HepG2 (cell line): Measurements from ENCODE around the gene TMEM53. TPM values are rescaled to one million over a fixed set of nuclear protein-coding genes. Genes with fewer than 3 reads are reported as not detected.

Experiments
- ESRRA ChIP-seq: sonication (generic); formaldehyde crosslinking; IDR thresholded peaks from 2 replicates; pipeline ENCODE4 v1.5.1; 2020; ENCODE audit warnings: mild to moderate bottlenecking, low read depth, missing genetic modification reagents
- GATA4 ChIP-seq: sonication (generic); IDR thresholded peaks from 2 replicates; pipeline ENCODE4 v1.6.1; 2016; ENCODE audit warnings: antibody characterized with exemption, low read depth, borderline replicate concordance
- GZF1 ChIP-seq: sonication (generic); formaldehyde crosslinking; IDR thresholded peaks from 2 replicates; pipeline ENCODE4 v1.5.1; 2020; ENCODE audit warnings: mild to moderate bottlenecking, missing genetic modification reagents
- JUND ChIP-seq: sonication (generic); formaldehyde crosslinking; IDR thresholded peaks from 2 replicates; pipeline ENCODE4 v1.8.0; 2022; ENCODE audit warnings: mild to moderate bottlenecking, missing genetic modification reagents
- MEIS2 ChIP-seq: sonication (generic); formaldehyde crosslinking; IDR thresholded peaks from 2 replicates; pipeline ENCODE4 v1.9.0; 2021; ENCODE audit warnings: mild to moderate bottlenecking, missing genetic modification reagents
- ONECUT2 ChIP-seq: sonication (generic); formaldehyde crosslinking; IDR thresholded peaks from 2 replicates; pipeline ENCODE4 v1.4.0; 2020; ENCODE audit warnings: missing genetic modification reagents
- RAD51 ChIP-seq: fragments of 450-650 bp; IDR thresholded peaks from 2 replicates; pipeline ENCODE4 v1.6.1; 2016; ENCODE audit warnings: borderline replicate concordance
- RXRB ChIP-seq: IDR thresholded peaks from 2 replicates; pipeline ENCODE4 v1.6.1; 2016; ENCODE audit warnings: borderline replicate concordance, missing genetic modification reagents, missing compliant biosample characterization
- SOX13 ChIP-seq, 3 experiments: fragments of 450-650 bp in 1 of 3; sonication (generic) in 1 of 3; formaldehyde crosslinking in 1 of 3; IDR thresholded peaks in 2 of 3; conservative IDR thresholded peaks in 1 of 3; 2 replicates each; pipeline versions ENCODE4 v1.5.0 to v1.6.1; 2016 to 2020; ENCODE audit warnings: antibody characterized with exemption in 1 of 3, mild to moderate bottlenecking in 1 of 3, missing compliant biosample characterization in 1 of 3, missing genetic modification reagents in 1 of 3, moderate library complexity in 1 of 3
- SPEN ChIP-seq: sonication (generic); formaldehyde crosslinking; IDR thresholded peaks from 2 replicates; pipeline ENCODE4 v1.5.1; 2020; ENCODE audit warnings: low read depth, mild to moderate bottlenecking, missing genetic modification reagents
- YEATS4 ChIP-seq: sonication (generic); formaldehyde crosslinking; IDR thresholded peaks from 2 replicates; pipeline ENCODE4 v1.4.0; 2020; ENCODE audit warnings: missing genetic modification reagents, borderline replicate concordance
- ZNF234 ChIP-seq: sonication (generic); formaldehyde crosslinking; conservative IDR thresholded peaks from 2 replicates; pipeline ENCODE4 v1.5.1; 2020; ENCODE audit warnings: mild to moderate bottlenecking, missing genetic modification reagents
- ZNF619 ChIP-seq: sonication (generic); formaldehyde crosslinking; IDR thresholded peaks from 2 replicates; pipeline ENCODE4 v1.4.0; 2020; ENCODE audit warnings: mild to moderate bottlenecking, missing genetic modification reagents
- ZNF674 ChIP-seq: sonication (generic); formaldehyde crosslinking; IDR thresholded peaks from 2 replicates; pipeline ENCODE4 v1.5.0; 2020; ENCODE audit warnings: low read depth, mild to moderate bottlenecking, missing genetic modification reagents
- polyA plus RNA-seq, 8 experiments: library from polyadenylated mRNA; depleted of rRNA in 3 of 8; stranded (reverse) in 7 of 8; unstranded in 1 of 8; fragments of >200 nt; fragmentation: Illumina TruSeq in 4 of 8; extraction: Trizol in 4 of 8; gene quantifications; 2 replicates each; pipeline versions ENCODE4 v1.2.1 to v1.2.3, GENCODE V29; 2011 to 2016; ENCODE audit warnings: low read depth in 4 of 8, missing spikeins in 1 of 8, mixed read lengths in 1 of 8; ENCODE audit not compliant: insufficient read depth in 1 of 8
- total RNA-seq, 5 experiments: library from RNA; depleted of rRNA; stranded (reverse); fragments of >200 nt; fragmentation: Illumina TruSeq; extraction: Trizol; gene quantifications; 2 replicates each; pipeline ENCODE4 v1.2.3, GENCODE V29; 2016; ENCODE audit warnings: low read depth in 1 of 5
- TF ChIP-seq, protein P1 (sequence below): sonication (generic); formaldehyde crosslinking; IDR thresholded peaks from 2 replicates; pipeline ENCODE4 v1.5.0; 2020; ENCODE audit warnings: missing genetic modification reagents, mild to moderate bottlenecking, borderline replicate concordance
- TF ChIP-seq, protein P2 (sequence below): IDR thresholded peaks from 2 replicates; pipeline ENCODE4 v1.6.1; 2016; ENCODE audit warnings: mild to moderate bottlenecking
- TF ChIP-seq, protein P3 (sequence below): sonication (generic); IDR thresholded peaks from 2 replicates; pipeline ENCODE4 v1.6.1; 2016; ENCODE audit warnings: low read depth, borderline replicate concordance
- TF ChIP-seq, protein P4 (sequence below): IDR thresholded peaks from 2 replicates; pipeline ENCODE4 v1.6.1; 2016; ENCODE audit warnings: low read depth
- TF ChIP-seq, protein P5 (sequence below): sonication (generic); formaldehyde crosslinking; IDR thresholded peaks from 2 replicates; pipeline ENCODE4 v1.5.0; 2020; ENCODE audit warnings: mild to moderate bottlenecking, missing genetic modification reagents
- TF ChIP-seq, protein P6 (sequence below): sonication (generic); formaldehyde crosslinking; IDR thresholded peaks from 2 replicates; pipeline ENCODE4 v1.8.0; 2022; ENCODE audit warnings: mild to moderate bottlenecking, missing genetic modification reagents, moderate library complexity

TMEM53 gene
- total and polyA plus RNA-seq, 2 of the 13 experiments (the other 11 are each of a cell fraction or from before 2014, with no cell fraction given) = 12.6 to 20.2 TPM

DNA sequence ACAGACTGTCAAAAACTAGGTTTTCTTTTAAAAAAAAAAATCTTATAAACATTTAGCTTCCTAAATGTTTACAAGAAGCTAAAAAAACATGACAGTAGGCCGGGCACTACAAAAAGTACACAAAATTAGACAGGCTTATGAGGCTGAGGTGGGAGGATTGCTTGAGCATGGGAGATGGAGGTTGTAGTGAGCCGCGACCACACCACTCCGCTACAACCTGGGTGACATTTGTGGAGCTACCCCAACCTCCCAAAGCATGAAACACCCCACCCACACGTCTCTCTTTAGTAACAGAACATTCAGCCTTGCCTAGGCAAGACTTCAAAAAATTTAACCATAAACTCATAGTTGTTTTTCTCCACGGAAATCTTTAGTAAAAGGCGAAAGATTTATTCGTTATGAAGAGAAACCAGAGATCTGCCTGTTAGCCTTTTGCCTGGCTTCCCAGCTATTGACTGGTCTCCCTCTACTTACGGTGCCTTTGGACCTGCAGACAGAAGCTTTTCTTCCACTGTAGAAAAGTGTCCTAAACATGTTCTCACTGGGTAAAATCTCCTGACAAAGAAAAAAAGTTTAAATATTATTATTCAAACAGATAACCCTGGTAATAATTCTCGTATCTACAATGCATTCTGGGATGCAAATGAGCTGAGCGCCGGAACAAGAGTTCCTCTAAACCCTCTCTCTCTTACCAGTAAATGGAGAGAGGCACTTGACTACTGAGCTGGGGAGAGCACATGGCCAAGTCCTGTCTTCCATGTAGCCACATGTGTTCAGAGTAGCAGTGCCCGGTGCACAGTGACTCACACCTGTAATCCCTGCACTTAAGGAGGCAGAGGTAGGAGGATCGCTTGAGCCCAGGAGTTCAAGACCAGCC, 47.4 kb upstream of the TMEM53 start (continued):
- TF ChIP-seq SOX13 (IDR thresholded peaks at IDR 0.05) = peak; percentile 97
- TF ChIP-seq SOX13 (CRISPR knock-in tag; conservative IDR thresholded peaks at IDR 0.05 in 1 of 2, IDR thresholded peaks at IDR 0.05 in 1 of 2) = peak; percentile 74 to 96; a peak in 3 of 4 replicates
- TF ChIP-seq ONECUT2 (CRISPR knock-in tag) = no peak
- no peak for TF ChIP-seq YEATS4 (CRISPR knock-in tag)
- TF ChIP-seq ZNF619 (CRISPR knock-in tag) = peak; percentile 62; the same call in 1 of the 2 replicates
- TF ChIP-seq GATA4 = peak; percentile 100
- TF ChIP-seq, protein P1, sequence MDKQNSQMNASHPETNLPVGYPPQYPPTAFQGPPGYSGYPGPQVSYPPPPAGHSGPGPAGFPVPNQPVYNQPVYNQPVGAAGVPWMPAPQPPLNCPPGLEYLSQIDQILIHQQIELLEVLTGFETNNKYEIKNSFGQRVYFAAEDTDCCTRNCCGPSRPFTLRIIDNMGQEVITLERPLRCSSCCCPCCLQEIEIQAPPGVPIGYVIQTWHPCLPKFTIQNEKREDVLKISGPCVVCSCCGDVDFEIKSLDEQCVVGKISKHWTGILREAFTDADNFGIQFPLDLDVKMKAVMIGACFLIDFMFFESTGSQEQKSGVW = no peak
- no peak for TF ChIP-seq ZNF234 (CRISPR knock-in tag)
- TF ChIP-seq MEIS2 = no peak
- TF ChIP-seq ESRRA (CRISPR knock-in tag) = 0 out of 2 replicates have a peak, but pooled peaks have one; percentile 36
- TF ChIP-seq RAD51 = no peak
- TF ChIP-seq, protein P2, sequence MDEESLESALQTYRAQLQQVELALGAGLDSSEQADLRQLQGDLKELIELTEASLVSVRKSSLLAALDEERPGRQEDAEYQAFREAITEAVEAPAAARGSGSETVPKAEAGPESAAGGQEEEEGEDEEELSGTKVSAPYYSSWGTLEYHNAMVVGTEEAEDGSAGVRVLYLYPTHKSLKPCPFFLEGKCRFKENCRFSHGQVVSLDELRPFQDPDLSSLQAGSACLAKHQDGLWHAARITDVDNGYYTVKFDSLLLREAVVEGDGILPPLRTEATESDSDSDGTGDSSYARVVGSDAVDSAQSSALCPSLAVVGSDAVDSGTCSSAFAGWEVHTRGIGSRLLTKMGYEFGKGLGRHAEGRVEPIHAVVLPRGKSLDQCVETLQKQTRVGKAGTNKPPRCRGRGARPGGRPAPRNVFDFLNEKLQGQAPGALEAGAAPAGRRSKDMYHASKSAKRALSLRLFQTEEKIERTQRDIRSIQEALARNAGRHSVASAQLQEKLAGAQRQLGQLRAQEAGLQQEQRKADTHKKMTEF = peak; percentile 92
- TF ChIP-seq GZF1 (CRISPR knock-in tag) = no peak
- TF ChIP-seq, protein P3, sequence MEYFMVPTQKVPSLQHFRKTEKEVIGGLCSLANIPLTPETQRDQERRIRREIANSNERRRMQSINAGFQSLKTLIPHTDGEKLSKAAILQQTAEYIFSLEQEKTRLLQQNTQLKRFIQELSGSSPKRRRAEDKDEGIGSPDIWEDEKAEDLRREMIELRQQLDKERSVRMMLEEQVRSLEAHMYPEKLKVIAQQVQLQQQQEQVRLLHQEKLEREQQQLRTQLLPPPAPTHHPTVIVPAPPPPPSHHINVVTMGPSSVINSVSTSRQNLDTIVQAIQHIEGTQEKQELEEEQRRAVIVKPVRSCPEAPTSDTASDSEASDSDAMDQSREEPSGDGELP = 0 out of 2 replicates have a peak, but pooled peaks have one; percentile 11
- peak; percentile 25; the same call in 1 of the 2 replicates for TF ChIP-seq JUND (CRISPR knock-in tag)
- TF ChIP-seq ZNF674 (CRISPR knock-in tag) = no peak
- TF ChIP-seq, protein P4, sequence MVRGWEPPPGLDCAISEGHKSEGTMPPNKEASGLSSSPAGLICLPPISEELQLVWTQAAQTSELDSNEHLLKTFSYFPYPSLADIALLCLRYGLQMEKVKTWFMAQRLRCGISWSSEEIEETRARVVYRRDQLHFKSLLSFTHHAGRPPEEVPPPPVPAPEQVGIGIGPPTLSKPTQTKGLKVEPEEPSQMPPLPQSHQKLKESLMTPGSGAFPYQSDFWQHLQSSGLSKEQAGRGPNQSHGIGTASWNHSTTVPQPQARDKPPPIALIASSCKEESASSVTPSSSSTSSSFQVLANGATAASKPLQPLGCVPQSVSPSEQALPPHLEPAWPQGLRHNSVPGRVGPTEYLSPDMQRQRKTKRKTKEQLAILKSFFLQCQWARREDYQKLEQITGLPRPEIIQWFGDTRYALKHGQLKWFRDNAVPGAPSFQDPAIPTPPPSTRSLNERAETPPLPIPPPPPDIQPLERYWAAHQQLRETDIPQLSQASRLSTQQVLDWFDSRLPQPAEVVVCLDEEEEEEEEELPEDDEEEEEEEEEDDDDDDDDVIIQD = no peak
- TF ChIP-seq, protein P5, sequence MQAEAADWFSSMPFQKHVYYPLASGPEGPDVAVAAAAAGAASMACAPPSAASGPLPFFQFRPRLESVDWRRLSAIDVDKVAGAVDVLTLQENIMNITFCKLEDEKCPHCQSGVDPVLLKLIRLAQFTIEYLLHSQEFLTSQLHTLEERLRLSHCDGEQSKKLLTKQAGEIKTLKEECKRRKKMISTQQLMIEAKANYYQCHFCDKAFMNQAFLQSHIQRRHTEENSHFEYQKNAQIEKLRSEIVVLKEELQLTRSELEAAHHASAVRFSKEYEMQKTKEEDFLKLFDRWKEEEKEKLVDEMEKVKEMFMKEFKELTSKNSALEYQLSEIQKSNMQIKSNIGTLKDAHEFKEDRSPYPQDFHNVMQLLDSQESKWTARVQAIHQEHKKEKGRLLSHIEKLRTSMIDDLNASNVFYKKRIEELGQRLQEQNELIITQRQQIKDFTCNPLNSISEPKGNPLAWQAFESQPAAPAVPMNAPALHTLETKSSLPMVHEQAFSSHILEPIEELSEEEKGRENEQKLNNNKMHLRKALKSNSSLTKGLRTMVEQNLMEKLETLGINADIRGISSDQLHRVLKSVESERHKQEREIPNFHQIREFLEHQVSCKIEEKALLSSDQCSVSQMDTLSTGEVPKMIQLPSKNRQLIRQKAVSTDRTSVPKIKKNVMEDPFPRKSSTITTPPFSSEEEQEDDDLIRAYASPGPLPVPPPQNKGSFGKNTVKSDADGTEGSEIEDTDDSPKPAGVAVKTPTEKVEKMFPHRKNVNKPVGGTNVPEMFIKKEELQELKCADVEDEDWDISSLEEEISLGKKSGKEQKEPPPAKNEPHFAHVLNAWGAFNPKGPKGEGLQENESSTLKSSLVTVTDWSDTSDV (CRISPR knock-in tag) = no peak
- no peak for TF ChIP-seq SPEN (CRISPR knock-in tag)
- 0 out of 2 replicates have a peak, but pooled peaks have one; percentile 63 for TF ChIP-seq RXRB (CRISPR knock-in tag)
- TF ChIP-seq, protein P6, sequence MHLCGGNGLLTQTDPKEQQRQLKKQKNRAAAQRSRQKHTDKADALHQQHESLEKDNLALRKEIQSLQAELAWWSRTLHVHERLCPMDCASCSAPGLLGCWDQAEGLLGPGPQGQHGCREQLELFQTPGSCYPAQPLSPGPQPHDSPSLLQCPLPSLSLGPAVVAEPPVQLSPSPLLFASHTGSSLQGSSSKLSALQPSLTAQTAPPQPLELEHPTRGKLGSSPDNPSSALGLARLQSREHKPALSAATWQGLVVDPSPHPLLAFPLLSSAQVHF (CRISPR knock-in tag) = no peak
